ENCODE data around the gene PGAP2. TPM values are rescaled to one million over a fixed set of nuclear protein-coding genes. Genes with fewer than 3 reads are reported as not detected.

The PGAP2 gene
- total RNA-seq (2016; rRNA removed; fragmentation: Illumina TruSeq; extraction: Trizol) (16.8 and 21.5 TPM in 2 replicates), polyA plus RNA-seq (2011; rRNA removed) (46.8 and 47.8 TPM in 2 replicates), polyA minus RNA-seq (2011; rRNA and poly(A)+ RNA removed; ENCODE audit: low replicate concordance) (72.3 and 77.1 TPM in 2 replicates), Bru-seq, nascent RNA (percentile 47 among the genes with signal in this experiment), BruChase-seq, experiment 1, labeled RNA remaining after a 6-hour chase (percentile 61 among the genes with signal in this experiment), BruChase-seq, experiment 2, labeled RNA remaining after a 2-hour chase (percentile 57 among the genes with signal in this experiment)
- total RNA-seq (2016; cell fraction: cytosol; rRNA removed; fragmentation: Illumina TruSeq; extraction: Trizol; ENCODE audit: low read depth) = 20.3 and 25.5 TPM in 2 replicates
- 17.1 and 19.6 TPM in 2 replicates for total RNA-seq (2016; cell fraction: insoluble cytoplasmic fraction; rRNA removed; fragmentation: Illumina TruSeq; extraction: Trizol)
- total RNA-seq (2016; cell fraction: membrane; rRNA removed; fragmentation: Illumina TruSeq; extraction: Trizol) = 36.5 and 42.1 TPM in 2 replicates
- 16.9 and 22.3 TPM in 2 replicates for total RNA-seq (2016; cell fraction: nucleus; rRNA removed; fragmentation: Illumina TruSeq; extraction: Trizol)
- polyA plus RNA-seq (2011; cell fraction: cytosol; rRNA removed) = 34.6 and 41.7 TPM in 2 replicates
- 70.5 and 72.6 TPM in 2 replicates for polyA plus RNA-seq (2011; cell fraction: nucleus; rRNA removed)
- 17.5 and 20.8 TPM in 2 replicates for polyA plus RNA-seq (2012)
- polyA plus RNA-seq (2016; cell fraction: cytosol; fragmentation: Illumina TruSeq; extraction: Trizol; ENCODE audit: low read depth) = 42.7 and 51.8 TPM in 2 replicates
- 29.8 and 30.5 TPM in 2 replicates for polyA plus RNA-seq (2016; cell fraction: insoluble cytoplasmic fraction; fragmentation: Illumina TruSeq; extraction: Trizol; ENCODE audit: low read depth)
- polyA plus RNA-seq (2016; cell fraction: membrane; fragmentation: Illumina TruSeq; extraction: Trizol; ENCODE audit: low read depth) = 58.5 and 61.9 TPM in 2 replicates
- polyA plus RNA-seq (2016; cell fraction: nucleus; fragmentation: Illumina TruSeq; extraction: Trizol; ENCODE audit: insufficient read depth, low read depth) = 62.7 and 64.3 TPM in 2 replicates
- polyA minus RNA-seq (2011; cell fraction: cytosol; rRNA and poly(A)+ RNA removed) = 15.6 and 19.4 TPM in 2 replicates
- 9.1 and 11.2 TPM in 2 replicates for polyA minus RNA-seq (2011; cell fraction: nucleus; rRNA and poly(A)+ RNA removed)
- long read RNA-seq, experiment 1, transcript PGAP2-207 (6 exons, 931 nt) = major isoform, 5 of 31 reads
- long read RNA-seq, experiment 1, partial matches to known transcripts = 7 of 31 reads
- long read RNA-seq, experiment 1, other reads (novel, unspliced or antisense) = 6 of 31 reads
- long read RNA-seq, experiment 2, partial matches to known transcripts = 2 of 29 reads
- long read RNA-seq, experiment 2, other reads (novel, unspliced or antisense) = 11 of 29 reads

DNA sequence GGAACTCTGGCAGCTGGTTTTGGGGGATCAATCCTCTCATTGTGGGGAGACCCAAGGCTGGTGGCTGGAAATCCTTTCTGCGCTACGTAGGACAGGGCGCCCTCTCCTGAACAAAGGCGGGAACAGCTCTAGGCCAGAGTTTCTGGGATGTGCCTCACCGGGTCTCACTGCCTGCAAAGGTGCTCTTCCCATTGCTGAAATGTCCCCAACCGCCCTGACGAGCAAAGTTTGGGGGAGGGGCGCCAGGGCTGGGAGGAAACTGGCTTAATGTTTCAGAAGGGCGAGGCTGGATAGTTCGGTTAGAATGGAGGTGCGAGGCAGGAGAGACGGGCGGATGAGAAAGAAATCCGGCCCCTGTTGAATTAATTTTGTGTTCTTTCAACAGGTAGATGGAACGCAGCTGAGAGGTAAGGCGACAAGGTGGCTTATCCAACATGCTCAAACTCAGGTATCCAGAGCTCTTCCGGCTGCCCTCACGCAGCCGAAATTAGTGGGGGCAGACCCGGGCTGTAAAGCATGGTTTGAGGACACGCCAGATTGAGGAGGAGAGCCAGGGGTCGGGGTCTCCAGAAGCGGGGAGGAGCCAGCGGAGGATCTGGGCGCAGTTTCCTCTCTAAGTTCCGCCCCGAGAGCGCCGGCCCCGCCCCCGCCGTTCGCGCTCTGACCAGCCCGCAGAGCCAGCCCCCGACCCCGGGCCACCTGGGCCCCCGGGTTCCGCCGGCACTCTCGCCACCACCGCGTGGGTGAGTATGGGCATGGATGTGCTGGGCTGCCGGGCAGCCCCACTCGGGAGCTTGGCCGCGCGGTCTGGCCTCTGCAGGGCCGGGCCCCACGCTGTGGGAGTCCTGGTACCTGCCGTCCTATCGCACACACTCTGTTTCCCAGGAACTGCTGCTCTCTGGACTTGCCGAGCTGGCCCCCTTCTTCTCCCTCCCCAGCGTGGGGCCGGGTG, at the start of gene PGAP2:
Gene PGAP2, plus strand, starts transcription at position 652 of the 952 bp plus-strand sequence. CDS start 2,700 bp downstream, outside the sequence.
- intact Hi-C loops (cut with micrococcal nuclease; ENCODE audit: unreplicated experiment) = loop anchor here (1.0 to 2.0 kb wide), 3 partner anchors 33 to 264 kb away; partner anchors contain the start of gene RHOG
- FAIRE-seq = peak; percentile 42
- TF ChIP-seq ZNF777 (CRISPR knock-in tag; IDR thresholded peaks at IDR 0.05) (peak; percentile 54; the same call in 1 of the 2 replicates), NCOA2 (CRISPR knock-in tag; IDR thresholded peaks at IDR 0.05) (no peak), ZNF713 (CRISPR knock-in tag; IDR thresholded peaks at IDR 0.05) (no peak), POLR2AphosphoS5 (IDR thresholded peaks at IDR 0.05; ENCODE audit: low read depth, low read length) (peak; percentile 62), RELA (CRISPR knock-in tag; IDR thresholded peaks at IDR 0.05) (no peak), ZNF709 (CRISPR knock-in tag; IDR thresholded peaks at IDR 0.05) (0 out of 2 replicates have a peak, but pooled peaks have one; percentile 52), ZNF256 (CRISPR knock-in tag; conservative IDR thresholded peaks at IDR 0.05) (0 out of 2 replicates have a peak, but pooled peaks have one; percentile 38), SALL1 (CRISPR knock-in tag; IDR thresholded peaks at IDR 0.05) (peak; percentile 41; the same call in 1 of the 2 replicates), HMGA1 (CRISPR knock-in tag; conservative IDR thresholded peaks at IDR 0.05) (no peak)
- TF ChIP-seq, protein P1, sequence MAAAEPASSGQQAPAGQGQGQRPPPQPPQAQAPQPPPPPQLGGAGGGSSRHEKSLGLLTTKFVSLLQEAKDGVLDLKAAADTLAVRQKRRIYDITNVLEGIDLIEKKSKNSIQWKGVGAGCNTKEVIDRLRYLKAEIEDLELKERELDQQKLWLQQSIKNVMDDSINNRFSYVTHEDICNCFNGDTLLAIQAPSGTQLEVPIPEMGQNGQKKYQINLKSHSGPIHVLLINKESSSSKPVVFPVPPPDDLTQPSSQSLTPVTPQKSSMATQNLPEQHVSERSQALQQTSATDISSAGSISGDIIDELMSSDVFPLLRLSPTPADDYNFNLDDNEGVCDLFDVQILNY (CRISPR knock-in tag; conservative IDR thresholded peaks at IDR 0.05) = no peak
- TF ChIP-seq, protein P2, sequence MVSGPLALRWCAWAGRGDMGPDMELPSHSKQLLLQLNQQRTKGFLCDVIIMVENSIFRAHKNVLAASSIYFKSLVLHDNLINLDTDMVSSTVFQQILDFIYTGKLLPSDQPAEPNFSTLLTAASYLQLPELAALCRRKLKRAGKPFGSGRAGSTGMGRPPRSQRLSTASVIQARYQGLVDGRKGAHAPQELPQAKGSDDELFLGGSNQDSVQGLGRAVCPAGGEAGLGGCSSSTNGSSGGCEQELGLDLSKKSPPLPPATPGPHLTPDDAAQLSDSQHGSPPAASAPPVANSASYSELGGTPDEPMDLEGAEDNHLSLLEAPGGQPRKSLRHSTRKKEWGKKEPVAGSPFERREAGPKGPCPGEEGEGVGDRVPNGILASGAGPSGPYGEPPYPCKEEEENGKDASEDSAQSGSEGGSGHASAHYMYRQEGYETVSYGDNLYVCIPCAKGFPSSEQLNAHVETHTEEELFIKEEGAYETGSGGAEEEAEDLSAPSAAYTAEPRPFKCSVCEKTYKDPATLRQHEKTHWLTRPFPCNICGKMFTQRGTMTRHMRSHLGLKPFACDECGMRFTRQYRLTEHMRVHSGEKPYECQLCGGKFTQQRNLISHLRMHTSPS (CRISPR knock-in tag; IDR thresholded peaks at IDR 0.05; ENCODE audit: low read depth) = no peak
- TF ChIP-seq, protein P3, sequence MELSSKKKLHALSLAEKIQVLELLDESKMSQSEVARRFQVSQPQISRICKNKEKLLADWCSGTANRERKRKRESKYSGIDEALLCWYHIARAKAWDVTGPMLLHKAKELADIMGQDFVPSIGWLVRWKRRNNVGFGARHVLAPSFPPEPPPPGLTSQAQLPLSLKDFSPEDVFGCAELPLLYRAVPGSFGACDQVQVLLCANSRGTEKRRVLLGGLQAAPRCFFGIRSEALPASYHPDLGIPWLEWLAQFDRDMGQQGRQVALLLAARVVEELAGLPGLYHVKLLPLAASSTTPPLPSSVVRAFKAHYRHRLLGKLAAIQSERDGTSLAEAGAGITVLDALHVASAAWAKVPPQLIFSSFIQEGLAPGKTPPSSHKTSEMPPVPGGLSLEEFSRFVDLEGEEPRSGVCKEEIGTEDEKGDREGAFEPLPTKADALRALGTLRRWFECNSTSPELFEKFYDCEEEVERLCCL (CRISPR knock-in tag; IDR thresholded peaks at IDR 0.05; ENCODE audit: borderline replicate concordance) = no peak

More for the DNA sequence above, at the start of gene PGAP2:
- Histone ChIP-seq H3K27ac (ENCODE audit: extremely low read length, insufficient read depth, low read length) (peak within 1 kb of the TSS; percentile 48), H4K20me1 (ENCODE audit: insufficient read depth, low read length) (no peaks in the 10 kb centered on the region), H2AFZ (ENCODE audit: low read length) (peak within 1 kb of the TSS; percentile 60), H3K27me3 (ENCODE audit: control insufficient read depth in 1 of 2, insufficient read depth in 2 of 2, low read length in 2 of 2) (no peaks in the 10 kb centered on the region; a peak in 1 of 5 replicates), H3K9me3 (ENCODE audit: low read length) (no peaks in the 10 kb centered on the region), H3K4me3 (replicated peaks in 1 of 3; ENCODE audit: insufficient read depth in 1 of 3, low read depth in 2 of 3, low read length in 3 of 3) (peak within 1 kb of the TSS; percentile 68 to 96 (median 84)), H3K36me3 (replicated peaks in 1 of 2; ENCODE audit: control insufficient read depth in 1 of 2, insufficient read depth in 2 of 2, low read length in 2 of 2) (peaks cover 0 to 3% of the 10 kb centered on the region in 2 experiments; a peak in 2 of 5 replicates), H3K4me1 (ENCODE audit: insufficient read depth, low read length) (peaks cover 19% of the 10 kb centered on the region), H3K4me2 (ENCODE audit: low read depth, low read length) (peak within 1 kb of the TSS; percentile 88), H3K9ac (ENCODE audit: insufficient read depth, low read depth, low read length) (peak within 1 kb of the TSS; percentile 65), H3K79me2 (ENCODE audit: insufficient read depth, low read length) (no peaks in the 10 kb centered on the region)
- in situ Hi-C loops (cut with HindIII; ENCODE audit: extremely low pct_ligation_motif_present, low pct_unique_long_range_greater_than_20kb) = no loop called here
- ChIA-PET POLR2A (interaction anchor here (0.6 to 2.5 kb wide), 8 partner anchors 10 to 47 kb away, joined by 3 to 35 read pairs (median 6); partner anchors contain the start of genes NUP98, RHOG and STIM1), CTCF (ENCODE audit: low intra/inter-chr PET ratio, low total read pairs) (interaction anchor here (1.2 kb wide), 1 partner anchor 10 kb away, joined by 3 read pairs; the partner anchor contains the start of gene NUP98)
- DNase-seq (ENCODE audit: low spot score) (peak; percentile 61), ATAC-seq (peak; percentile 89)
- 2% methylated on average over 20 of the region's 55 CpGs for WGBS (ENCODE audit: low lambda C conversion rate)
- BruUV-seq (replicated peaks) = no TSS peak

Measured in HepG2 (cell line).